Measurements from ENCODE around the gene PRMT1. TPM values are rescaled to one million over a fixed set of nuclear protein-coding genes. Genes with fewer than 3 reads are reported as not detected.
A peak's percentile ranks its signal among the peaks of the same experiment; 100 is the strongest.

Gene PRMT1
- total and polyA plus RNA-seq, 2 donors: 101 to 173 TPM

GRCh38 chr19:49636233-49636932, 40.7 kb upstream of the PRMT1 start:
- H3K27me3 ChIP-seq (ENCODE audit: control insufficient read depth in 2 of 2, insufficient read depth in 1 of 2, low read length in 1 of 2): peaks cover 7 to 51% of the 10 kb centered on the region in 2 donors
- H3K4me1 ChIP-seq (ENCODE audit: control insufficient read depth in 2 of 2, insufficient read depth in 2 of 2, low read length in 2 of 2): peaks cover 5 to 33% of the 10 kb centered on the region in 2 donors
- no peaks in the 10 kb centered on the region for H3K36me3 ChIP-seq (ENCODE audit: control insufficient read depth in 2 of 2, insufficient read depth in 2 of 2, low read length in 1 of 2)
- no peak overlapping the region for H3K4me3 ChIP-seq (ENCODE audit: low read length in 2 of 2)
- 88% methylated on average over 30 of the region's 30 CpGs for WGBS
- peak overlapping the region in 1 of 2 donors; percentile 26 for H3K27ac ChIP-seq (ENCODE audit: low read depth in 1 of 2, low read length in 1 of 2)
- DNase-seq (ENCODE audit: low read depth in 6 of 9, low spot score in 9 of 9): no peak
- no peaks in the 10 kb centered on the region for H3K9me3 ChIP-seq (ENCODE audit: control insufficient read depth in 2 of 2, insufficient read depth in 1 of 2, low read length in 1 of 2)

GRCh38 chr19:49637821-49638738, 39.0 kb upstream of the PRMT1 start:
- 21% methylated on average over 19 of the region's 19 CpGs for WGBS
- no peaks in the 10 kb centered on the region for H3K36me3 ChIP-seq (ENCODE audit: control insufficient read depth in 2 of 2, insufficient read depth in 2 of 2, low read length in 1 of 2)
- H3K27ac ChIP-seq (ENCODE audit: low read depth in 1 of 2, low read length in 1 of 2): peak overlapping the region in 1 of 2 donors; percentile 64
- no peak overlapping the region for H3K4me3 ChIP-seq (ENCODE audit: low read length in 2 of 2)
- peaks cover 12 to 43% of the 10 kb centered on the region in 2 donors for H3K4me1 ChIP-seq (ENCODE audit: control insufficient read depth in 2 of 2, insufficient read depth in 2 of 2, low read length in 2 of 2)
- H3K27me3 ChIP-seq (ENCODE audit: control insufficient read depth in 2 of 2, insufficient read depth in 1 of 2, low read length in 1 of 2): peaks cover 7 to 51% of the 10 kb centered on the region in 2 donors
- DNase-seq (ENCODE audit: low read depth in 6 of 9, low spot score in 9 of 9): no peak
- H3K9me3 ChIP-seq (ENCODE audit: control insufficient read depth in 2 of 2, insufficient read depth in 1 of 2, low read length in 1 of 2): no peaks in the 10 kb centered on the region

GRCh38 chr19:49639401-49640112, 37.5 kb upstream of the PRMT1 start:
- WGBS: 5% methylated on average over 31 of the region's 31 CpGs
- Histone ChIP-seq H3K27me3 (ENCODE audit: control insufficient read depth in 2 of 2, insufficient read depth in 1 of 2, low read length in 1 of 2) (peaks cover 7 to 51% of the 10 kb centered on the region in 2 donors), H3K36me3 (ENCODE audit: control insufficient read depth in 2 of 2, insufficient read depth in 2 of 2, low read length in 1 of 2) (peaks cover 0 to 3% of the 10 kb centered on the region in 2 donors), H3K9me3 (ENCODE audit: control insufficient read depth in 2 of 2, insufficient read depth in 1 of 2, low read length in 1 of 2) (no peaks in the 10 kb centered on the region), H3K4me1 (ENCODE audit: control insufficient read depth in 2 of 2, insufficient read depth in 2 of 2, low read length in 2 of 2) (peaks cover 16 to 51% of the 10 kb centered on the region in 2 donors), H3K27ac (ENCODE audit: low read depth in 1 of 2, low read length in 1 of 2) (peak overlapping the region; percentile 19 to 62), H3K4me3 (ENCODE audit: low read length in 2 of 2) (peak overlapping the region; percentile 57 to 66)
- peak in 2 of 9 donors; percentile 14 to 15 for DNase-seq (ENCODE audit: low read depth in 6 of 9, low spot score in 9 of 9)

- H3K36me3 ChIP-seq (ENCODE audit: control insufficient read depth in 2 of 2, insufficient read depth in 2 of 2, low read length in 1 of 2): peaks cover 5 to 11% of the 10 kb centered on the region in 2 donors
- H3K4me1 ChIP-seq (ENCODE audit: control insufficient read depth in 2 of 2, insufficient read depth in 2 of 2, low read length in 2 of 2): peaks cover 16 to 51% of the 10 kb centered on the region in 2 donors
- H3K27ac ChIP-seq (ENCODE audit: low read depth in 1 of 2, low read length in 1 of 2): peak within 1 kb of the TSS; percentile 88 to 93
- H3K27me3 ChIP-seq (ENCODE audit: control insufficient read depth in 2 of 2, insufficient read depth in 1 of 2, low read length in 1 of 2): peaks cover 7 to 44% of the 10 kb centered on the region in 2 donors
- DNase-seq (ENCODE audit: low read depth in 6 of 9, low spot score in 9 of 9): peak; percentile 97 to 100 (median 99)
- under 1% methylated on average over 51 of the region's 51 CpGs for WGBS
- H3K4me3 ChIP-seq (ENCODE audit: low read length in 2 of 2): peak within 1 kb of the TSS; percentile 57 to 66
- H3K9me3 ChIP-seq (ENCODE audit: control insufficient read depth in 2 of 2, insufficient read depth in 1 of 2, low read length in 1 of 2): no peaks in the 10 kb centered on the region
Measured at GRCh38 chr19:49640113-49640898, 36.8 kb upstream of the PRMT1 start, which contains the start of gene RRAS. Gene RRAS, minus strand, starts transcription at chr19:49640143. Its CDS starts 45 bp downstream, at chr19:49640098.

- H3K27ac ChIP-seq (ENCODE audit: low read depth in 1 of 2, low read length in 1 of 2): peak within 1 kb of the TSS; percentile 88 to 93
- peaks cover 7 to 28% of the 10 kb centered on the region in 2 donors for H3K27me3 ChIP-seq (ENCODE audit: control insufficient read depth in 2 of 2, insufficient read depth in 1 of 2, low read length in 1 of 2)
- H3K4me3 ChIP-seq (ENCODE audit: low read length in 2 of 2): peak within 1 kb of the TSS; percentile 66 to 91
- peak; percentile 94 to 100 (median 98) for DNase-seq (ENCODE audit: low read depth in 6 of 9, low spot score in 9 of 9)
- H3K4me1 ChIP-seq (ENCODE audit: control insufficient read depth in 2 of 2, insufficient read depth in 2 of 2, low read length in 2 of 2): peaks cover 16 to 44% of the 10 kb centered on the region in 2 donors
- H3K36me3 ChIP-seq (ENCODE audit: control insufficient read depth in 2 of 2, insufficient read depth in 2 of 2, low read length in 1 of 2): peaks cover 14 to 26% of the 10 kb centered on the region in 2 donors
- no peaks in the 10 kb centered on the region for H3K9me3 ChIP-seq (ENCODE audit: control insufficient read depth in 2 of 2, insufficient read depth in 1 of 2, low read length in 1 of 2)
- WGBS: under 1% methylated on average over 87 of the region's 87 CpGs
Measured at GRCh38 chr19:49641688-49642491, 35.2 kb upstream of the PRMT1 start, which contains the start of gene SCAF1. Gene SCAF1, plus strand, starts transcription at chr19:49642209. Its CDS starts 2,818 bp downstream, at chr19:49645027.

GRCh38 chr19:49642492-49643035, 34.5 kb upstream of the PRMT1 start:
- peak overlapping the region; percentile 66 to 91 for H3K4me3 ChIP-seq (ENCODE audit: low read length in 2 of 2)
- no peaks in the 10 kb centered on the region for H3K9me3 ChIP-seq (ENCODE audit: control insufficient read depth in 2 of 2, insufficient read depth in 1 of 2, low read length in 1 of 2)
- H3K27ac ChIP-seq (ENCODE audit: low read depth in 1 of 2, low read length in 1 of 2): peak overlapping the region; percentile 47 to 75
- H3K4me1 ChIP-seq (ENCODE audit: control insufficient read depth in 2 of 2, insufficient read depth in 2 of 2, low read length in 2 of 2): peaks cover 16 to 44% of the 10 kb centered on the region in 2 donors
- WGBS: 16% methylated on average over 5 of the region's 5 CpGs
- DNase-seq (ENCODE audit: low read depth in 6 of 9, low spot score in 9 of 9): peak in 1 of 9 donors; percentile 23
- peaks cover 7 to 22% of the 10 kb centered on the region in 2 donors for H3K27me3 ChIP-seq (ENCODE audit: control insufficient read depth in 2 of 2, insufficient read depth in 1 of 2, low read length in 1 of 2)
- peaks cover 21 to 33% of the 10 kb centered on the region in 2 donors for H3K36me3 ChIP-seq (ENCODE audit: control insufficient read depth in 2 of 2, insufficient read depth in 2 of 2, low read length in 1 of 2)

- H3K9me3 ChIP-seq (ENCODE audit: control insufficient read depth in 2 of 2, insufficient read depth in 1 of 2, low read length in 1 of 2): no peaks in the 10 kb centered on the region
- DNase-seq (ENCODE audit: low read depth in 6 of 9, low spot score in 9 of 9): no peak
- H3K36me3 ChIP-seq (ENCODE audit: control insufficient read depth in 2 of 2, insufficient read depth in 2 of 2, low read length in 1 of 2): peaks cover 24 to 38% of the 10 kb centered on the region in 2 donors
- 94% methylated on average over 2 of the region's 2 CpGs for WGBS
- H3K27me3 ChIP-seq (ENCODE audit: control insufficient read depth in 2 of 2, insufficient read depth in 1 of 2, low read length in 1 of 2): peaks cover 5 to 14% of the 10 kb centered on the region in 2 donors
- no peak overlapping the region for H3K27ac ChIP-seq (ENCODE audit: low read depth in 1 of 2, low read length in 1 of 2)
- H3K4me1 ChIP-seq (ENCODE audit: control insufficient read depth in 2 of 2, insufficient read depth in 2 of 2, low read length in 2 of 2): peaks cover 16 to 40% of the 10 kb centered on the region in 2 donors
- no peak overlapping the region for H3K4me3 ChIP-seq (ENCODE audit: low read length in 2 of 2)
Measured at GRCh38 chr19:49643466-49643865, 33.6 kb upstream of the PRMT1 start.

Data from thymus (tissue), 11 donors.